ENCODE measurements around the gene CEACAM4. TPM values are rescaled to one million over a fixed set of nuclear protein-coding genes. Genes with fewer than 3 reads are reported as not detected.

CEACAM4 gene
- total RNA-seq, 1 donor from 2014 or later, result not detected

DNA sequence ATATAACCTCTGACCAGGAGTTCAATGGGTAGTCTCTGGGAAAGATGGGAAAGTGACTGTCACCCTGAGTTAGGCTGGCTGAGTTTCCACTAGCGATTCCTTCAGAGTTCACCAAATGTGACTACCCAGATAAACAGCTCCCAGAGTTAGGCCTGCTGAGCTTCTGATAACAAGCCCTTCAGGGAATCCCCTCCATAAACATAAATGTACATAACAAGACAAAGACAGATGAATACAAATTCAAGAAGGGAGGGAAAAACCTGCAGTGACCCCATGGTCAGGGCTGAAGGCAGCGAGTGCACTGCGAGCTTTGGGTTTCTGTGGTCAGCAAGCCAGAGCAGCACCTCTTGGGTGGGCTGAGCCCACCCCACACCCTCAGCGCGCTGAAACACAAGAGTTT is 25.4 kb upstream of the CEACAM4 start:
- no peak overlapping the region for H3K4me3 ChIP-seq (ENCODE audit: low read depth, low read length)
- no peaks in the 10 kb centered on the region for H3K27me3 ChIP-seq (ENCODE audit: control insufficient read depth, insufficient read depth, low read length)
- H3K36me3 ChIP-seq (ENCODE audit: control insufficient read depth, insufficient read depth, low read length), result no peaks in the 10 kb centered on the region
- no peak for DNase-seq (ENCODE audit: low read depth)
- TF ChIP-seq, protein P1, sequence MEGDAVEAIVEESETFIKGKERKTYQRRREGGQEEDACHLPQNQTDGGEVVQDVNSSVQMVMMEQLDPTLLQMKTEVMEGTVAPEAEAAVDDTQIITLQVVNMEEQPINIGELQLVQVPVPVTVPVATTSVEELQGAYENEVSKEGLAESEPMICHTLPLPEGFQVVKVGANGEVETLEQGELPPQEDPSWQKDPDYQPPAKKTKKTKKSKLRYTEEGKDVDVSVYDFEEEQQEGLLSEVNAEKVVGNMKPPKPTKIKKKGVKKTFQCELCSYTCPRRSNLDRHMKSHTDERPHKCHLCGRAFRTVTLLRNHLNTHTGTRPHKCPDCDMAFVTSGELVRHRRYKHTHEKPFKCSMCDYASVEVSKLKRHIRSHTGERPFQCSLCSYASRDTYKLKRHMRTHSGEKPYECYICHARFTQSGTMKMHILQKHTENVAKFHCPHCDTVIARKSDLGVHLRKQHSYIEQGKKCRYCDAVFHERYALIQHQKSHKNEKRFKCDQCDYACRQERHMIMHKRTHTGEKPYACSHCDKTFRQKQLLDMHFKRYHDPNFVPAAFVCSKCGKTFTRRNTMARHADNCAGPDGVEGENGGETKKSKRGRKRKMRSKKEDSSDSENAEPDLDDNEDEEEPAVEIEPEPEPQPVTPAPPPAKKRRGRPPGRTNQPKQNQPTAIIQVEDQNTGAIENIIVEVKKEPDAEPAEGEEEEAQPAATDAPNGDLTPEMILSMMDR (IDR thresholded peaks at IDR 0.05; ENCODE audit: insufficient read depth, low read length, poor library complexity, severe bottlenecking), result no peak

DNA sequence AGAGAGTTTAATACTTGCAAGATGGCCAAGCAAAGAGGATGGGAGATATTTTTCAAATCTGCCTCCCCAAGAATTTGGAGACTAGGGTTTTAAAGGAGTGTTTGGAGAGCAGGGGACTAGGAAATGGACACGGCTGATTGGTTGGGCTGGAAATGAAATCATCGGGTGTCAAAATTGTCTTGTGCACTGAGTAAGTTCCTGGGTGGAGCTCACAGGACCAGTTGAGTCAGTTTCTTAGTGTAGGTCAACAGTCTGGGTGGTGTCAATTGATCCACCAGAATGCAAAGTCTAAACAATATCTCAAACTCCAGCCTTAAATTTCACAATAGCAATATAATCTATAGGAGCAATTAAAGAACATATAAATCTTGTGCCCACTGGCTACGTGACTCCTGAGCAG is 23.0 kb upstream of the CEACAM4 start:
- no peaks in the 10 kb centered on the region for H3K27me3 ChIP-seq (ENCODE audit: control insufficient read depth, insufficient read depth, low read length)
- no peak overlapping the region for H3K4me3 ChIP-seq (ENCODE audit: low read depth, low read length)
- H3K36me3 ChIP-seq (ENCODE audit: control insufficient read depth, insufficient read depth, low read length), result no peaks in the 10 kb centered on the region
- no peak for DNase-seq (ENCODE audit: low read depth)
- TF ChIP-seq, protein P1 (IDR thresholded peaks at IDR 0.05; ENCODE audit: insufficient read depth, low read length, poor library complexity, severe bottlenecking), result no peak

DNA sequence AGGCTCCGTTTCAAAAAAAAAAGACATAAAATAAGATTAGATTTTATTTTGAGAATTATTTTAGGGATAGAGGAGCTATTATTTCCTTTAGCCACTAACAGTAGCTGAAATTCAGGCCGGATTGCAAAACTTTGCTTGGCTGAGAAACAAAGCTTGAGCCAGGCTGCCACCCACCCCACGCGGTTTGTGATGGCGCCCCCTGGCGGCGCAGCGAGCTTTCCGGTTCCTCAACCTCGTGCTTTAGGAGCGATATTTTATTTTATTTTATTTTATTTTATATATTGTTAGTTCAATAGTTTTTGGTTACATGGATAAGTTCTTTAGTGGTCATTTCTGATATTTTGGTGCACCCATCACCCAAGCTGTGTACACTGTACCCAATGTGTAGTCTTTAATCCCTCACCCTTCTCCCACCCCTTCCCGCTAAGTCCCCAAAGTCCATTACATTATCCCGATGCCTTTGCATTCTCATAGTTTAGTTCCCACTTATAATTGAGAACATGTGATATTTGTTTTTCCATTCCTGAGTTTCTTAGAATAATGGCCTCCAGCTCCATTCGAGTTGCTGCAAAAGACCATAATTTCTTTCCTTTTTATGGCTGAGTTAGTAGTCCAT is 19.8 kb upstream of the CEACAM4 start:
- TF ChIP-seq, protein P1 (IDR thresholded peaks at IDR 0.05; ENCODE audit: insufficient read depth, low read length, poor library complexity, severe bottlenecking), result peak; percentile 34
- H3K36me3 ChIP-seq (ENCODE audit: control insufficient read depth, insufficient read depth, low read length), result no peaks in the 10 kb centered on the region
- H3K4me3 ChIP-seq (ENCODE audit: low read depth, low read length), result no peak overlapping the region
- no peaks in the 10 kb centered on the region for H3K27me3 ChIP-seq (ENCODE audit: control insufficient read depth, insufficient read depth, low read length)
- no peak for DNase-seq (ENCODE audit: low read depth)

DNA sequence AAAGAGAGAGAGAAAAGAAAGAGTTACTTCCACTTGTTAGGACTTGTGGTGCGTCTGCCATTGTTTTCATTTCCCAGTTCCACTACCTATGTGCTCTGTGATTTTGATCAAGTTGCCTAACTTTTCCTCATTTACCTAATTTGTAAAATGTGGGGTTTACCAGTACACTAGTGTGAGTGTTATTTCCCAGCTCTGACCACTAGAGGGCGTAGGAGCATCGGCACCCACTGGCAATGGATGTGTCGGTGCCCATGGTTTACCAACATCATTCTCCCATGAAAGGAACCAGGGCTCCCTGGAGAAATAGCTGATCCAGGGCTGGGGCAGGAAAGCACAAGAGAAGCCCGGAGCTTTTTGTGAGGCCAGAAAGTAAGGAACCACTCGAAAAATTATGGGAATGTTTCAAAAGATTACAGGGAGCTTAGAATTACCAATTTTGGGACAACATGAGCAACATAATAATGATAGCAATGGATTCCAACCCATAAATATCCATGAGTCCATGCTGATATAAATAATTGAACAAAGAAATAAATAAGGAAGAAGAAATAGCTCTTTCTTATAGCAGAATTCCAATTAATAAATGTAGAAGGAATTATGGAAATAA is 15.1 kb upstream of the CEACAM4 start:
- no peak overlapping the region for H3K4me3 ChIP-seq (ENCODE audit: low read depth, low read length)
- no peaks in the 10 kb centered on the region for H3K27me3 ChIP-seq (ENCODE audit: control insufficient read depth, insufficient read depth, low read length)
- TF ChIP-seq, protein P1 (IDR thresholded peaks at IDR 0.05; ENCODE audit: insufficient read depth, low read length, poor library complexity, severe bottlenecking), result peak; percentile 79
- no peak for DNase-seq (ENCODE audit: low read depth)
- no peaks in the 10 kb centered on the region for H3K36me3 ChIP-seq (ENCODE audit: control insufficient read depth, insufficient read depth, low read length)

DNA sequence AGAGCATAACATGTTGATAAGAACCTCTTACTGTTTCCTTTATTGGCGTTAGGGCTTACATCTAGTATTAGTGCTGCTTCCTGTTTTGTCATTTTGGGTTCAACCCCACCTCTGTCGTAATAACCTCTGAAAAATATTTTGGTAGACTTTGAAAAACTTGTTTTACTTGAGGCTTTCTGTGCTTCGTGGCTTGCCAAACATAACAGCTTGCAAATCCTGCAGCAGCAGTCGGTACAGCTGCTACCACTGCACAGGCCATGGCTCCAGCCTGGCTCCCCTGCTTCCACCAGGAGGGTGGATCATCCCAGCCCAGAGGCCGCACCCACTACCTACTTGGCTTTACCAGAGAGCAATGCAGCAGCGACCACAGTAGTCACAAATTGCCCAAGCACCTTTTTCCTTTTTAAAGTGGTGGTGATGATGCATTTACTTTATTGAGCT is 11.8 kb upstream of the CEACAM4 start:
- no peak for DNase-seq (ENCODE audit: low read depth)
- TF ChIP-seq, protein P1 (IDR thresholded peaks at IDR 0.05; ENCODE audit: insufficient read depth, low read length, poor library complexity, severe bottlenecking), result no peak
- Histone ChIP-seq H3K36me3 (ENCODE audit: control insufficient read depth, insufficient read depth, low read length) (no peaks in the 10 kb centered on the region), H3K27me3 (ENCODE audit: control insufficient read depth, insufficient read depth, low read length) (no peaks in the 10 kb centered on the region), H3K4me3 (ENCODE audit: low read depth, low read length) (no peak overlapping the region)

DNA sequence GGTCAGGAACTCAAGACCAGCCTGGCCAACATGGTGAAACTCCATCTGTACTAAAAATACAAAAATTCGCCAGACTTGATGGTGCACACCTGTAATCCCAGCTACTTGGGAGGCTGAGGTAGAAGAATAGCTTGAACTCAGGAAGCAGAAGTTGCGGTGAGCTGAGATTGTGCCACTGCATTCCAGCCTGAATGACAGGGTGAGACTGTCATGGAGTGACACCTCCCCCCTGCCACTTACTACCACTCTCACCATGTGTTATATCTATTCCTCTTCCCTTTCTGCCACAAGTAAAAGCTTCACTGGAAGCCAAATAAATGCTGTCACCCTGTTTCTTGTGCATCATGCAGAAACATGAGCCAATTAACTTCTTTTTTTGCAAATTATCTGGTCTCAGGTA is 10.6 kb upstream of the CEACAM4 start:
- H3K4me3 ChIP-seq (ENCODE audit: low read depth, low read length), result no peak overlapping the region
- TF ChIP-seq, protein P1 (IDR thresholded peaks at IDR 0.05; ENCODE audit: insufficient read depth, low read length, poor library complexity, severe bottlenecking), result no peak
- H3K27me3 ChIP-seq (ENCODE audit: control insufficient read depth, insufficient read depth, low read length), result no peaks in the 10 kb centered on the region
- no peak for DNase-seq (ENCODE audit: low read depth)
- H3K36me3 ChIP-seq (ENCODE audit: control insufficient read depth, insufficient read depth, low read length), result no peaks in the 10 kb centered on the region

All from kidney epithelial cell (primary cell).